Left colon (tissue), 2 donors: ENCODE data around the gene HIPK2. TPM values are rescaled to one million over a fixed set of nuclear protein-coding genes. Genes with fewer than 3 reads are reported as not detected.

Experiments
- ATAC-seq: fragments of 200-7000 bp; cut with Tn5 transposase; one replicate; pipeline ENCODE4 v1.9.1; 2020; ENCODE audit warnings: mild to moderate bottlenecking, moderate library complexity
- DNase-seq, 2 donors: peaks; one replicate each; pipeline ENCODE4 v3.0.0-alpha.2; 2020
- intact Hi-C, 2 donors: fragments of 100-400 bp; cut with DNase I in 1 of 2; cut with micrococcal nuclease in 1 of 2; formaldehyde crosslinking; loops; one replicate each; pipeline versions ENCODE4 v1.11.2 to v1.14.0; 2022; cut with DNase I, micrococcal nuclease
- total RNA-seq, 2 donors: library from RNA; stranded (reverse); fragmentation: NEBNext Ultra II Directional; extraction: Animal tissue kit (Norgen Biotek cat#: 25700); gene quantifications; one replicate each; pipeline ENCODE4 v1.2.1, GENCODE V29; 2021
- donor health status: DM: no; HTN: no; CAD: no.
- donor health status: DM: yes; HTN: yes; CAD: no.

The HIPK2 gene
- total RNA-seq, 2 donors from 2014 or later = 36.4 to 37.8 TPM

GRCh38 chr7:139741789-139742344 is 35.9 kb downstream of the HIPK2 start:
- intact Hi-C loops = no loop called here
- no peak for DNase-seq
- ATAC-seq = no peak

GRCh38 chr7:139741239-139741638 is 36.6 kb downstream of the HIPK2 start:
- no peak for ATAC-seq
- DNase-seq = no peak
- intact Hi-C loops = no loop called here

- ATAC-seq = peak; percentile 61
- DNase-seq = peak in 1 of 2 donors; percentile 41
- intact Hi-C loops = no loop called here
These were observed 37.8 kb downstream of the HIPK2 start for GRCh38 chr7:139739863-139740597.

- ATAC-seq (no peak), DNase-seq (no peak)
- intact Hi-C loops = no loop called here
These were observed 39.0 kb downstream of the HIPK2 start for GRCh38 chr7:139738772-139739171.

GRCh38 chr7:139738101-139738489 is 39.7 kb downstream of the HIPK2 start:
- peak; percentile 15 for ATAC-seq
- no peak for DNase-seq

GRCh38 chr7:139737221-139738100 is 40.3 kb downstream of the HIPK2 start:
- intact Hi-C loops = no loop called here
- peak; percentile 79 for ATAC-seq
- DNase-seq = peak; percentile 31 to 57

More at GRCh38 chr7:139738101-139738489, 39.7 kb downstream of the HIPK2 start:
- intact Hi-C loops = no loop called here

GRCh38 chr7:139735912-139736595 is 41.7 kb downstream of the HIPK2 start:
- ATAC-seq (no peak), DNase-seq (no peak)
- intact Hi-C loops = no loop called here

GRCh38 chr7:139735466-139735865 is 42.3 kb downstream of the HIPK2 start:
- ATAC-seq = no peak
- intact Hi-C loops = no loop called here
- no peak for DNase-seq

- ATAC-seq (no peak), DNase-seq (no peak)
- intact Hi-C loops = no loop called here
These were observed 43.4 kb downstream of the HIPK2 start for GRCh38 chr7:139734395-139734794.

GRCh38 chr7:139733751-139734150 is 44.0 kb downstream of the HIPK2 start:
- DNase-seq = no peak
- ATAC-seq = no peak
- intact Hi-C loops = no loop called here

- intact Hi-C loops = no loop called here
- DNase-seq (no peak), ATAC-seq (no peak)
These were observed 45.2 kb downstream of the HIPK2 start for GRCh38 chr7:139732471-139733167.

- peak; percentile 80 to 86 for DNase-seq
- ATAC-seq = peak; percentile 97
- intact Hi-C loops = no loop called here
These were observed 45.9 kb downstream of the HIPK2 start for GRCh38 chr7:139731802-139732470.

- intact Hi-C loops = no loop called here
- ATAC-seq (peak; percentile 25), DNase-seq (peak in 1 of 2 donors; percentile 32)
These were observed 46.8 kb downstream of the HIPK2 start for GRCh38 chr7:139730746-139731612.

- ATAC-seq = no peak
- intact Hi-C loops = no loop called here
- no peak for DNase-seq
These were observed 49.6 kb downstream of the HIPK2 start for GRCh38 chr7:139728203-139728602.

- ATAC-seq (no peak), DNase-seq (peak in 1 of 2 donors; percentile 10)
- intact Hi-C loops = no loop called here
These were observed 50.6 kb downstream of the HIPK2 start for GRCh38 chr7:139727151-139727705.

GRCh38 chr7:139726485-139726869 is 51.3 kb downstream of the HIPK2 start:
- ATAC-seq (no peak), DNase-seq (no peak)
- intact Hi-C loops = no loop called here
